Keratinocyte (primary cell): ENCODE data around the gene IQCK. TPM values are rescaled to one million over a fixed set of nuclear protein-coding genes. Genes with fewer than 3 reads are reported as not detected.

Experiments
- DNase-seq: peaks from one replicate; pipeline ENCODE4 v3.0.0-alpha.2; 2011; ENCODE audit warnings: low read depth, missing footprints, low spot score
- FAIRE-seq: peaks from 2 replicates; lab custom pipeline; 2011; peaks lifted over from hg19 to GRCh38; lab: Jason Lieb, UNC
- H2AFZ ChIP-seq: 2 replicates; pipeline ENCODE4 v1.6.0; 2012; ENCODE audit warnings: low read length, control low read depth, inconsistent platforms; ENCODE audit not compliant: control insufficient read depth
- H3K27ac ChIP-seq: 2 replicates; pipeline ENCODE4 v1.5.1; 2011; ENCODE audit warnings: low read length; ENCODE audit not compliant: control insufficient read depth, insufficient read depth
- H3K27me3 ChIP-seq: 3 replicates; pipeline ENCODE4 v1.6.0; 2011; ENCODE audit warnings: low read length; ENCODE audit not compliant: control insufficient read depth, insufficient read depth; ENCODE audit errors: extremely low read depth
- H3K36me3 ChIP-seq, 2 experiments: 2 replicates in 1 of 2; 3 replicates in 1 of 2; pipeline ENCODE4 v1.5.1; 2011; ENCODE audit warnings: low read length in 2 of 2, mild to moderate bottlenecking in 1 of 2; ENCODE audit not compliant: control insufficient read depth in 2 of 2, insufficient read depth in 2 of 2; ENCODE audit errors: extremely low read depth in 1 of 2
- H3K4me1 ChIP-seq: 3 replicates; pipeline ENCODE4 v1.5.1; 2011; ENCODE audit warnings: low read length; ENCODE audit not compliant: control insufficient read depth, insufficient read depth; ENCODE audit errors: extremely low read depth
- H3K4me2 ChIP-seq: 3 replicates; pipeline ENCODE4 v1.6.0; 2011; ENCODE audit warnings: low read depth, low read length; ENCODE audit not compliant: control insufficient read depth, insufficient read depth; ENCODE audit errors: extremely low read depth
- H3K4me3 ChIP-seq, 3 experiments: fragments of 200-600 bp in 1 of 3; sonication (generic) in 1 of 3; 2 replicates in 2 of 3; 3 replicates in 1 of 3; pipeline ENCODE4 v1.5.1; 2011 to 2016; ENCODE audit warnings: low read length in 3 of 3, mild to moderate bottlenecking in 3 of 3, control low read depth in 2 of 3, inconsistent platforms in 1 of 3, low read depth in 1 of 3, mixed read lengths in 1 of 3, mixed run types in 1 of 3, moderate library complexity in 1 of 3; ENCODE audit not compliant: control insufficient read depth in 2 of 3, insufficient read depth in 2 of 3; ENCODE audit errors: extremely low read depth in 1 of 3
- H3K79me2 ChIP-seq: 2 replicates; pipeline ENCODE4 v1.6.0; 2012; ENCODE audit warnings: low read length; ENCODE audit not compliant: control insufficient read depth, insufficient read depth
- H3K9ac ChIP-seq: 3 replicates; pipeline ENCODE4 v1.6.0; 2011; ENCODE audit warnings: low read length; ENCODE audit not compliant: control insufficient read depth, insufficient read depth; ENCODE audit errors: extremely low read depth
- H3K9me1 ChIP-seq: 3 replicates; pipeline ENCODE4 v1.6.0; 2011; ENCODE audit warnings: low read length; ENCODE audit not compliant: control insufficient read depth, insufficient read depth; ENCODE audit errors: extremely low read depth
- H3K9me3 ChIP-seq: 2 replicates; pipeline ENCODE4 v1.5.1; 2012; ENCODE audit warnings: low read depth, low read length; ENCODE audit not compliant: control insufficient read depth
- H4K20me1 ChIP-seq: 3 replicates; pipeline ENCODE4 v1.6.0; 2011; ENCODE audit warnings: low read length; ENCODE audit not compliant: control insufficient read depth, insufficient read depth; ENCODE audit errors: extremely low read depth
- EZH2 ChIP-seq: IDR thresholded peaks from one replicate; pipeline ENCODE4 v1.6.1; 2012; ENCODE audit warnings: inconsistent platforms, mild to moderate bottlenecking, low read length, moderate library complexity
- dilution Hi-C: fragments of 300-500 bp; cut with MboI; formaldehyde crosslinking; loops from one replicate; pipeline ENCODE4 v1.7.0; 2020; ENCODE audit warnings: low sequenced_read_pairs; ENCODE audit not compliant: extremely low pct_ligation_motif_present
- polyA plus RNA-seq, 5 experiments: library from polyadenylated mRNA; depleted of rRNA in 3 of 5; stranded (reverse) in 3 of 5; stranded (forward) in 1 of 5; unstranded in 1 of 5; fragments of >200 nt; gene quantifications; 1 replicate in 1 of 5; 2 replicates in 3 of 5; 3 replicates in 1 of 5; pipeline versions ENCODE4 v1.2.1 to v1.2.3, GENCODE V29; 2011 to 2012; ENCODE audit warnings: missing spikeins in 2 of 5, low read depth in 1 of 5, low replicate concordance in 1 of 5
- TF ChIP-seq, protein P1 (sequence below), 3 experiments: IDR thresholded peaks in 1 of 3; conservative IDR thresholded peaks in 1 of 3; optimal IDR thresholded peaks in 1 of 3; 2 replicates in 2 of 3; 3 replicates in 1 of 3; pipeline versions ENCODE3 to v1.5.1; 2011; ENCODE audit warnings: low read length in 3 of 3, mild to moderate bottlenecking in 3 of 3, moderate library complexity in 2 of 3, control low read depth in 1 of 3, inconsistent platforms in 1 of 3; ENCODE audit not compliant: insufficient read depth in 2 of 3; ENCODE audit errors: extremely low read depth in 1 of 3

Gene IQCK
- polyA plus RNA-seq, 1 donor (not counting 4 experiments of a cell fraction or from before 2014, with no cell fraction given) = 9.7 TPM

DNA sequence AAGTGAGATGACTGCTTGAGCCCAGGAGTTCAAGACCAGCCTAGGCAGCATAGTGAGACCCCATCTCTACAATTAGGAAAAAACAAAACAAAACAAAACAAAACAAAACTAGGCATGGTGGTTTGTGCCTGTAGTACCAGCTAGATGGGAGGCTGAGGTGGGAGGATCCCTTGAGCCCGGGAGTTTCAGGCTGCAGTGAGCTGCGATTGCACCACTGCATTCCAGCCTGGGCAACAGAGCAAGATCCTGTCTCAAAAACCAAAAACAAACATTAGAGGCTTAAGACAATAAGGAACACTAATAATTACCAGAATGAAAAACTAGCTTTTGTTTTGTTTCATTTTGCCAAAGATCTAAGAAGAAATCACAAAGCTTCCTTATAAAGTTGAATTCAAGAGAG, 97.3 kb downstream of the IQCK start:
- H3K9ac ChIP-seq = no peak overlapping the region
- no peak for TF ChIP-seq EZH2
- TF ChIP-seq, protein P1, sequence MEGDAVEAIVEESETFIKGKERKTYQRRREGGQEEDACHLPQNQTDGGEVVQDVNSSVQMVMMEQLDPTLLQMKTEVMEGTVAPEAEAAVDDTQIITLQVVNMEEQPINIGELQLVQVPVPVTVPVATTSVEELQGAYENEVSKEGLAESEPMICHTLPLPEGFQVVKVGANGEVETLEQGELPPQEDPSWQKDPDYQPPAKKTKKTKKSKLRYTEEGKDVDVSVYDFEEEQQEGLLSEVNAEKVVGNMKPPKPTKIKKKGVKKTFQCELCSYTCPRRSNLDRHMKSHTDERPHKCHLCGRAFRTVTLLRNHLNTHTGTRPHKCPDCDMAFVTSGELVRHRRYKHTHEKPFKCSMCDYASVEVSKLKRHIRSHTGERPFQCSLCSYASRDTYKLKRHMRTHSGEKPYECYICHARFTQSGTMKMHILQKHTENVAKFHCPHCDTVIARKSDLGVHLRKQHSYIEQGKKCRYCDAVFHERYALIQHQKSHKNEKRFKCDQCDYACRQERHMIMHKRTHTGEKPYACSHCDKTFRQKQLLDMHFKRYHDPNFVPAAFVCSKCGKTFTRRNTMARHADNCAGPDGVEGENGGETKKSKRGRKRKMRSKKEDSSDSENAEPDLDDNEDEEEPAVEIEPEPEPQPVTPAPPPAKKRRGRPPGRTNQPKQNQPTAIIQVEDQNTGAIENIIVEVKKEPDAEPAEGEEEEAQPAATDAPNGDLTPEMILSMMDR (optimal IDR thresholded peaks at IDR 0.05 in 1 of 3, IDR thresholded peaks at IDR 0.05 in 1 of 3, conservative IDR thresholded peaks at IDR 0.05 in 1 of 3; ENCODE audit: extremely low read depth in 1 of 3, insufficient read depth in 2 of 3, low read length in 3 of 3) = no peak
- H3K9me1 ChIP-seq = no peaks in the 10 kb centered on the region
- H3K36me3 ChIP-seq = no peaks in the 10 kb centered on the region
- no peaks in the 10 kb centered on the region for H4K20me1 ChIP-seq
- H3K4me3 ChIP-seq = no peak overlapping the region
- H3K4me2 ChIP-seq = no peak overlapping the region
- no peaks in the 10 kb centered on the region for H3K9me3 ChIP-seq
- dilution Hi-C loops = no loop called here
- no peak for DNase-seq
- H3K79me2 ChIP-seq = no peaks in the 10 kb centered on the region
- H3K27ac ChIP-seq = no peak overlapping the region
- H2AFZ ChIP-seq = no peak overlapping the region
- peaks cover 8% of the 10 kb centered on the region for H3K4me1 ChIP-seq
- no peaks in the 10 kb centered on the region for H3K27me3 ChIP-seq
- FAIRE-seq = no peak

DNA sequence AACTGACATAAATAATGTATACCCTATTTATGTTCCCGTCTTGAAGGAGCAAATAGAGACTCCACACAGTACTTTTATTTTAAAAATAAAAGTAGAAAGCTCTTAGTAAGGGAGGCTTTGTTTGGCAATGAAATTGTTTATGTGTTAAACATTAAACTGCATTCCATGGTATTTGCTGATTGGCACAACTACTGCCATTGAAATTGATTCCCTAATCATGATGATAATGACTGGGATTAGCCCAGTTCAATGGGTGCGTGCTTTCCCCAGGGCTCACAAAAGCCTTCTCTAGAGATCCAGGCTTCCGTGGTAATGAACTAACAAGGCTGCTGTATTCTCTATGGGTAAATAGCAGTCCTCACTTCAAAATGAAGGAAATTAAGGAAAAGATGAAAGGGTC, 99.1 kb downstream of the IQCK start:
- Histone ChIP-seq H3K36me3 (no peaks in the 10 kb centered on the region), H3K79me2 (no peaks in the 10 kb centered on the region), H3K9ac (no peak overlapping the region), H3K4me2 (no peak overlapping the region), H3K4me1 (no peaks in the 10 kb centered on the region), H3K4me3 (no peak overlapping the region), H3K9me1 (no peaks in the 10 kb centered on the region), H3K27ac (no peak overlapping the region), H3K27me3 (no peaks in the 10 kb centered on the region), H2AFZ (no peak overlapping the region), H3K9me3 (no peaks in the 10 kb centered on the region), H4K20me1 (no peaks in the 10 kb centered on the region)
- TF ChIP-seq EZH2 = no peak
- TF ChIP-seq, protein P1 (optimal IDR thresholded peaks at IDR 0.05 in 1 of 3, IDR thresholded peaks at IDR 0.05 in 1 of 3, conservative IDR thresholded peaks at IDR 0.05 in 1 of 3; ENCODE audit: extremely low read depth in 1 of 3, insufficient read depth in 2 of 3, low read length in 3 of 3) = no peak
- dilution Hi-C loops = no loop called here
- no peak for FAIRE-seq
- no peak for DNase-seq
